GM12892 (cell line): ENCODE measurements around the gene TRRAP.

ENCODE experiments used
- POLR2A ChIP-seq: IDR thresholded peaks from 2 replicates; pipeline ENCODE4 v1.6.1; 2011; ENCODE audit warnings: low read depth, low read length, control low read depth
- POLR2AphosphoS5 ChIP-seq: IDR thresholded peaks from 2 replicates; pipeline ENCODE4 v1.6.1; 2011; ENCODE audit warnings: low read depth, low read length, control low read depth
- TAF1 ChIP-seq: IDR thresholded peaks from 2 replicates; pipeline ENCODE4 v1.6.1; 2011; ENCODE audit warnings: low read depth, mild to moderate bottlenecking, control low read depth, low read length, borderline replicate concordance

DNA sequence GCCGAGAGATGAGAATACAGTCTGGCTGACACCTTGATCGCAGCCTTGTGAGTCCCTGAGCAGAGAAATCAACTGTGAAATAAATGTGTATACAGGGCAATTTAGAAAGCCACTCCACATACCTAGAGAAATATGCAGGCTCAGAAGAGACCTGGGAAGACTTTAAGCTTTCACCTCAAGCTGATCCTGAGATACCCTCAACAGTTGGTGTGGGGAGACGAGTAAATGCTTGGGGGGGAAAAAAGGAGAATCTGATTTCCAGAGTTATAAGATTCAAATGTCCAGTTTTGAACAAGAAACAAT lies 142.0 kb downstream of the TRRAP start:
- TF ChIP-seq TAF1 = no peak
- TF ChIP-seq POLR2AphosphoS5 = no peak
- TF ChIP-seq POLR2A = no peak
